ENCODE measurements around the gene RIT1. TPM values are rescaled to one million over a fixed set of nuclear protein-coding genes. Genes with fewer than 3 reads are reported as not detected.

RIT1 gene
- total RNA-seq, 1 donor from 2014 or later, result 34.3 TPM

DNA sequence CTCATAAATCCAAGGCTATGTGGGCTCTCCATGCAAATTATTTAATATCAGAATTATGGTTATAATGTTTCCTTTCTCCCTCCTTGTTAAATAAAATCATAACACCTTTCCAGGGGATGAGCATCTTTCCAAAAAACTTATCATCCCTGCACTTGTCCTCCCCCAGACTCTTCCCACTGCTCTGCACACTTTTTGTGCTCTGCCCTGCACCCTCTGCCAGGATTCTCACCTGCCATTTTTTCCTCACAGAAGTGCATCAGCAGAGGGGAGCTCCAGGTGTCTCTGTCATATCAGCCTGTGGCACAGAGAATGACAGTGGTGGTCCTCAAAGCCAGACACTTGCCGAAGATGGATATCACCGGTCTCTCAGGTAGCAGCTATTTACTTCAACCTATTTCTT, 30.9 kb downstream of the RIT1 start:
- no peaks in the 10 kb centered on the region for H3K9me3 Mint-ChIP-seq
- H3K4me1 Mint-ChIP-seq, result no peaks in the 10 kb centered on the region
- H3K27ac Mint-ChIP-seq, result no peak overlapping the region

GRCh38 chr1:155877945-155878344, 33.2 kb downstream of the RIT1 start:
- DNase-seq (ENCODE audit: low spot score in 2 of 2, unreplicated experiment in 2 of 2), result no peak
- H3K9me3 Mint-ChIP-seq, result no peaks in the 10 kb centered on the region
- H3K36me3 Mint-ChIP-seq, result no peaks in the 10 kb centered on the region
- no peak overlapping the region for H3K4me3 Mint-ChIP-seq
- peaks cover 27% of the 10 kb centered on the region for H3K27me3 Mint-ChIP-seq (ENCODE audit: low read depth)
- H3K27ac Mint-ChIP-seq, result no peak overlapping the region
- TF ChIP-seq, protein P1, sequence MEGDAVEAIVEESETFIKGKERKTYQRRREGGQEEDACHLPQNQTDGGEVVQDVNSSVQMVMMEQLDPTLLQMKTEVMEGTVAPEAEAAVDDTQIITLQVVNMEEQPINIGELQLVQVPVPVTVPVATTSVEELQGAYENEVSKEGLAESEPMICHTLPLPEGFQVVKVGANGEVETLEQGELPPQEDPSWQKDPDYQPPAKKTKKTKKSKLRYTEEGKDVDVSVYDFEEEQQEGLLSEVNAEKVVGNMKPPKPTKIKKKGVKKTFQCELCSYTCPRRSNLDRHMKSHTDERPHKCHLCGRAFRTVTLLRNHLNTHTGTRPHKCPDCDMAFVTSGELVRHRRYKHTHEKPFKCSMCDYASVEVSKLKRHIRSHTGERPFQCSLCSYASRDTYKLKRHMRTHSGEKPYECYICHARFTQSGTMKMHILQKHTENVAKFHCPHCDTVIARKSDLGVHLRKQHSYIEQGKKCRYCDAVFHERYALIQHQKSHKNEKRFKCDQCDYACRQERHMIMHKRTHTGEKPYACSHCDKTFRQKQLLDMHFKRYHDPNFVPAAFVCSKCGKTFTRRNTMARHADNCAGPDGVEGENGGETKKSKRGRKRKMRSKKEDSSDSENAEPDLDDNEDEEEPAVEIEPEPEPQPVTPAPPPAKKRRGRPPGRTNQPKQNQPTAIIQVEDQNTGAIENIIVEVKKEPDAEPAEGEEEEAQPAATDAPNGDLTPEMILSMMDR (IDR thresholded peaks at IDR 0.05; ENCODE audit: unreplicated experiment), result no peak
- H3K4me1 Mint-ChIP-seq, result no peaks in the 10 kb centered on the region

More for the DNA sequence above, 30.9 kb downstream of the RIT1 start:
- H3K27me3 Mint-ChIP-seq (ENCODE audit: low read depth), result peaks cover 34% of the 10 kb centered on the region
- TF ChIP-seq, protein P1 (IDR thresholded peaks at IDR 0.05; ENCODE audit: unreplicated experiment), result no peak
- DNase-seq (ENCODE audit: low spot score in 2 of 2, unreplicated experiment in 2 of 2), result no peak
- H3K4me3 Mint-ChIP-seq, result no peak overlapping the region
- no peaks in the 10 kb centered on the region for H3K36me3 Mint-ChIP-seq

GRCh38 chr1:155873860-155874259, 37.3 kb downstream of the RIT1 start:
- Mint-ChIP-seq H3K36me3 (no peaks in the 10 kb centered on the region), H3K4me3 (no peak overlapping the region), H3K9me3 (no peaks in the 10 kb centered on the region), H3K27ac (no peak overlapping the region), H3K4me1 (no peaks in the 10 kb centered on the region), H3K27me3 (ENCODE audit: low read depth) (peaks cover 27% of the 10 kb centered on the region)
- TF ChIP-seq, protein P1 (IDR thresholded peaks at IDR 0.05; ENCODE audit: unreplicated experiment), result no peak
- no peak for DNase-seq (ENCODE audit: low spot score in 2 of 2, unreplicated experiment in 2 of 2)

GRCh38 chr1:155872527-155872926, 38.6 kb downstream of the RIT1 start:
- Mint-ChIP-seq H3K4me1 (no peaks in the 10 kb centered on the region), H3K27me3 (ENCODE audit: low read depth) (peaks cover 38% of the 10 kb centered on the region), H3K36me3 (no peaks in the 10 kb centered on the region), H3K4me3 (no peak overlapping the region), H3K27ac (no peak overlapping the region), H3K9me3 (no peaks in the 10 kb centered on the region)
- DNase-seq (ENCODE audit: low spot score in 2 of 2, unreplicated experiment in 2 of 2), result no peak
- TF ChIP-seq, protein P1 (IDR thresholded peaks at IDR 0.05; ENCODE audit: unreplicated experiment), result no peak

GRCh38 chr1:155871390-155871789, 39.8 kb downstream of the RIT1 start:
- DNase-seq (ENCODE audit: low spot score in 2 of 2, unreplicated experiment in 2 of 2), result no peak
- TF ChIP-seq, protein P1 (IDR thresholded peaks at IDR 0.05; ENCODE audit: unreplicated experiment), result no peak
- Mint-ChIP-seq H3K9me3 (no peaks in the 10 kb centered on the region), H3K36me3 (no peaks in the 10 kb centered on the region), H3K4me1 (no peaks in the 10 kb centered on the region), H3K27me3 (ENCODE audit: low read depth) (peaks cover 40% of the 10 kb centered on the region), H3K27ac (no peak overlapping the region), H3K4me3 (no peak overlapping the region)

DNA sequence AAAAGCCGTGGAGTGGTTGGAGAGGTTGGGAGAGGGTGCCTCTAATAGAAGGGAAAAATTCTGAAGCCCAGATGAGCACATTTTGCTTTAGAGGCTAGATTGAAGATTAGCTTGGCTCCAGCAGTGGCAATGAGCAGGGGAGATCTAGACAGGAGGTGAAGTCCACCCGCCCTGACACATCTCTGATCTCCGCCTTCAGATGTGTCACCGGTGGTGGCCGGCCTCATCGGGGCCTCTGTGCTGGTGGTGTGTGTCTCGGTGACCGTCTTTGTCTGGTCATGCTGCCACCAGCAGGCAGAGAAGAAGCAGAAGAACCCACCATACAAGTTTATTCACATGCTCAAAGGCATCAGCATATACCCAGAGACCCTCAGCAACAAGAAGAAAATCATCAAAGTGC, 43.4 kb downstream of the RIT1 start:
- Mint-ChIP-seq H3K4me1 (no peaks in the 10 kb centered on the region), H3K27ac (no peak overlapping the region), H3K4me3 (no peak overlapping the region), H3K27me3 (ENCODE audit: low read depth) (peaks cover 46% of the 10 kb centered on the region), H3K36me3 (no peaks in the 10 kb centered on the region), H3K9me3 (no peaks in the 10 kb centered on the region)
- TF ChIP-seq, protein P1 (IDR thresholded peaks at IDR 0.05; ENCODE audit: unreplicated experiment), result no peak
- no peak for DNase-seq (ENCODE audit: low spot score in 2 of 2, unreplicated experiment in 2 of 2)

Measured in mesothelial cell of epicardium (in vitro differentiated cells).